ENCODE data around the gene TNS3.

DNA sequence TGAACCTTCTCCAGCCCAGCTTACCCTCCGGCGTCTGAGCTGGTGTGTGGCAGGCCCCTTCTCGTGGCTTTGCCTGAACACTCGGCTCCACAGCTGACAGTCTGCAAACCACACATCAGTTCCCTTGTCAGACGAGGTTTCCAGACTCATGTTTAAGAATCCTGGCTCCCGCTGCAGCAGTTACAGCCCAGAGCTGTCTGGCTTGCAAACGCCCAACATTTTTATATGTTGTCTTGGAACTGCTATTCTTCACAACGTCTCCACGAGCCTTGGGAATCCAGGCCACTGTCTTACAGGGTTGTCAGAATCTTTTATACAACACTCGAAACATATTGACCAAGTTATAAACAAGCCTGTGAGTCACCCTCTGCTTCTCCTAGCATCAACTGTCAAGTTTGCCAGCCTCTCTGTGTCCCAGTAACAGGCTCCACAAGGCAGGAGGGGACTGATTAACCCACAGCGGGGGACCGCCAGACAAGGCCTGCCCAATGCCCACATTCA, 68.1 kb downstream of the TNS3 start:
- TF ChIP-seq, protein P1, sequence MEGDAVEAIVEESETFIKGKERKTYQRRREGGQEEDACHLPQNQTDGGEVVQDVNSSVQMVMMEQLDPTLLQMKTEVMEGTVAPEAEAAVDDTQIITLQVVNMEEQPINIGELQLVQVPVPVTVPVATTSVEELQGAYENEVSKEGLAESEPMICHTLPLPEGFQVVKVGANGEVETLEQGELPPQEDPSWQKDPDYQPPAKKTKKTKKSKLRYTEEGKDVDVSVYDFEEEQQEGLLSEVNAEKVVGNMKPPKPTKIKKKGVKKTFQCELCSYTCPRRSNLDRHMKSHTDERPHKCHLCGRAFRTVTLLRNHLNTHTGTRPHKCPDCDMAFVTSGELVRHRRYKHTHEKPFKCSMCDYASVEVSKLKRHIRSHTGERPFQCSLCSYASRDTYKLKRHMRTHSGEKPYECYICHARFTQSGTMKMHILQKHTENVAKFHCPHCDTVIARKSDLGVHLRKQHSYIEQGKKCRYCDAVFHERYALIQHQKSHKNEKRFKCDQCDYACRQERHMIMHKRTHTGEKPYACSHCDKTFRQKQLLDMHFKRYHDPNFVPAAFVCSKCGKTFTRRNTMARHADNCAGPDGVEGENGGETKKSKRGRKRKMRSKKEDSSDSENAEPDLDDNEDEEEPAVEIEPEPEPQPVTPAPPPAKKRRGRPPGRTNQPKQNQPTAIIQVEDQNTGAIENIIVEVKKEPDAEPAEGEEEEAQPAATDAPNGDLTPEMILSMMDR (IDR thresholded peaks at IDR 0.05; ENCODE audit: low read depth, low read length, poor library complexity, severe bottlenecking): no peak
- TF ChIP-seq EZH2phosphoT487 (IDR thresholded peaks at IDR 0.05; ENCODE audit: borderline replicate concordance, low read length): no peak

Measured in DOHH2 (cell line).